ENCODE results near the gene NAV2.

Gene NAV2

GRCh38 chr11:20051469-20052399 lies 339.1 kb downstream of the NAV2 start:
- DNase-seq (ENCODE audit: extremely low spot score): no peak

GRCh38 chr11:20053572-20053971 lies 340.9 kb downstream of the NAV2 start:
- POLR2A ChIA-PET: no interaction called here

More at GRCh38 chr11:20051469-20052399, 339.1 kb downstream of the NAV2 start:
- no peak for TF ChIP-seq CTCF (IDR thresholded peaks at IDR 0.05; ENCODE audit: control extremely low read depth, extremely low read depth, low read depth, missing control alignments)
- POLR2A ChIA-PET: no interaction called here
- CTCF ChIA-PET: interaction anchor here (1.1 to 1.4 kb wide), 3 partner anchors 11 to 148 kb away, joined by 3 to 4 read pairs (median 3); no protein-coding TSS in a partner anchor

GRCh38 chr11:20054584-20054983 lies 341.9 kb downstream of the NAV2 start:
- POLR2A ChIA-PET: no interaction called here
- no peak for DNase-seq (ENCODE audit: extremely low spot score)
- TF ChIP-seq CTCF (IDR thresholded peaks at IDR 0.05; ENCODE audit: control extremely low read depth, extremely low read depth, low read depth, missing control alignments): no peak
- CTCF ChIA-PET: interaction anchor here (1.1 to 1.3 kb wide), 2 partner anchors 11 to 36 kb away, joined by 3 read pairs; no protein-coding TSS in a partner anchor

More at GRCh38 chr11:20053572-20053971, 340.9 kb downstream of the NAV2 start:
- no peak for DNase-seq (ENCODE audit: extremely low spot score)
- CTCF ChIA-PET: interaction anchor here (1.1 kb wide), 1 partner anchor 9 kb away, joined by 4 read pairs; no protein-coding TSS in a partner anchor
- no peak for TF ChIP-seq CTCF (IDR thresholded peaks at IDR 0.05; ENCODE audit: control extremely low read depth, extremely low read depth, low read depth, missing control alignments)

- POLR2A ChIA-PET: no interaction called here
- CTCF ChIA-PET: interaction anchor here (1.1 to 1.5 kb wide), 4 partner anchors 11 to 81 kb away, joined by 3 read pairs; no protein-coding TSS in a partner anchor
- no peak for TF ChIP-seq CTCF (IDR thresholded peaks at IDR 0.05; ENCODE audit: control extremely low read depth, extremely low read depth, low read depth, missing control alignments)
- no peak for DNase-seq (ENCODE audit: extremely low spot score)
These were observed 342.7 kb downstream of the NAV2 start for GRCh38 chr11:20055312-20055711.

- DNase-seq (ENCODE audit: extremely low spot score): no peak
- CTCF ChIA-PET: interaction anchor here (1.4 to 1.5 kb wide), 3 partner anchors 10 to 49 kb away, joined by 3 to 5 read pairs (median 3); no protein-coding TSS in a partner anchor
- TF ChIP-seq CTCF (IDR thresholded peaks at IDR 0.05; ENCODE audit: control extremely low read depth, extremely low read depth, low read depth, missing control alignments): no peak
- POLR2A ChIA-PET: no interaction called here
These were observed 343.7 kb downstream of the NAV2 start for GRCh38 chr11:20056109-20056949.

Measured in GM10248 (cell line).